ENCODE data around the gene INTS6L. TPM values are rescaled to one million over a fixed set of nuclear protein-coding genes. Genes with fewer than 3 reads are reported as not detected.

Gene INTS6L
- polyA plus RNA-seq, result 10 to 100 TPM in 2 of 4 donors, 1 to 10 TPM in 2; 2.4 to 11.1 (median 10.3) TPM
- long read RNA-seq, donor 1, partial matches to known transcripts, result 0 of 1 reads
- long read RNA-seq, donor 1, other reads (novel, unspliced or antisense), result 0 of 1 reads
- long read RNA-seq, donor 2, partial matches to known transcripts, result 0 of 1 reads
- long read RNA-seq, donor 2, other reads (novel, unspliced or antisense), result 0 of 1 reads
- long read RNA-seq, donor 3, result 0 reads
- long read RNA-seq, donor 4, partial matches to known transcripts, result 0 of 1 reads
- long read RNA-seq, donor 4, other reads (novel, unspliced or antisense), result 0 of 1 reads
- long read RNA-seq, donor 5, result 0 reads
- long read RNA-seq, donor 6, result 0 reads
- long read RNA-seq, donor 7, partial matches to known transcripts, result 0 of 1 reads
- long read RNA-seq, donor 7, other reads (novel, unspliced or antisense), result 0 of 1 reads
- long read RNA-seq, donor 8, result 0 reads
- long read RNA-seq, donor 9, result 0 reads
- long read RNA-seq, donor 10, partial matches to known transcripts, result 18 of 19 reads
- long read RNA-seq, donor 10, other reads (novel, unspliced or antisense), result 0 of 19 reads

- Histone ChIP-seq H3K4me3 (ENCODE audit: low read depth in 1 of 3, low read length in 3 of 3) (peak within 1 kb of the TSS; percentile 60 to 78 (median 72)), H3K4me1 (ENCODE audit: control insufficient read depth in 3 of 3, insufficient read depth in 2 of 3, low read depth in 1 of 3, low read length in 2 of 3) (peaks cover 0 to 3% (median 0%) of the 10 kb centered on the region in 3 donors), H3K27ac (ENCODE audit: low read depth in 1 of 3, low read length in 2 of 3) (peak within 1 kb of the TSS; percentile 64 to 98 (median 96)), H3K27me3 (ENCODE audit: control insufficient read depth in 3 of 3, insufficient read depth in 3 of 3, low read length in 3 of 3) (no peaks in the 10 kb centered on the region), H3K9me3 (ENCODE audit: control insufficient read depth in 2 of 2, insufficient read depth in 1 of 2, low read depth in 1 of 2, low read length in 1 of 2) (no peaks in the 10 kb centered on the region), H3K36me3 (ENCODE audit: control insufficient read depth in 3 of 3, insufficient read depth in 2 of 3, low read depth in 1 of 3, low read length in 3 of 3) (no peaks in the 10 kb centered on the region)
- WGBS, 3 donors, result 1 to 45% (median 14%) methylated on average over 31 to 44 of the region's 50 CpGs
- peak; percentile 87 to 93 for DNase-seq
- FAIRE-seq, result no peak
Observed at GRCh38 chrX:135520553-135521404, at the start of gene INTS6L. TSS of gene INTS6L (plus strand) at chrX:135520660. CDS start at chrX:135520993, 333 bp downstream.

- Histone ChIP-seq H3K27me3 (ENCODE audit: control insufficient read depth in 3 of 3, insufficient read depth in 3 of 3, low read length in 3 of 3) (peaks cover 0 to 2% (median 0%) of the 10 kb centered on the region in 3 donors), H3K4me3 (ENCODE audit: low read depth in 1 of 3, low read length in 3 of 3) (no peak overlapping the region), H3K9me3 (ENCODE audit: control insufficient read depth in 2 of 2, insufficient read depth in 1 of 2, low read depth in 1 of 2, low read length in 1 of 2) (no peaks in the 10 kb centered on the region), H3K4me1 (ENCODE audit: control insufficient read depth in 3 of 3, insufficient read depth in 2 of 3, low read depth in 1 of 3, low read length in 2 of 3) (no peaks in the 10 kb centered on the region), H3K36me3 (ENCODE audit: control insufficient read depth in 3 of 3, insufficient read depth in 2 of 3, low read depth in 1 of 3, low read length in 3 of 3) (no peaks in the 10 kb centered on the region), H3K27ac (ENCODE audit: low read depth in 1 of 3, low read length in 2 of 3) (no peak overlapping the region)
- 51 to 73% (median 66%) methylated on average over 3 of the region's 3 CpGs for WGBS, 3 donors
- no peak for FAIRE-seq
- no peak for DNase-seq
Observed at GRCh38 chrX:135476378-135476777, 44.1 kb upstream of the INTS6L start.

- no peak overlapping the region for H3K27ac ChIP-seq (ENCODE audit: low read depth in 1 of 3, low read length in 2 of 3)
- no peaks in the 10 kb centered on the region for H3K9me3 ChIP-seq (ENCODE audit: control insufficient read depth in 2 of 2, insufficient read depth in 1 of 2, low read depth in 1 of 2, low read length in 1 of 2)
- peaks cover 0 to 2% (median 0%) of the 10 kb centered on the region in 3 donors for H3K27me3 ChIP-seq (ENCODE audit: control insufficient read depth in 3 of 3, insufficient read depth in 3 of 3, low read length in 3 of 3)
- H3K4me3 ChIP-seq (ENCODE audit: low read depth in 1 of 3, low read length in 3 of 3), result no peak overlapping the region
- FAIRE-seq (no peak), DNase-seq (peak; percentile 28 to 46)
- H3K4me1 ChIP-seq (ENCODE audit: control insufficient read depth in 3 of 3, insufficient read depth in 2 of 3, low read depth in 1 of 3, low read length in 2 of 3), result no peaks in the 10 kb centered on the region
- WGBS, 3 donors, result 4 to 9% (median 5%) methylated on average over 3 of the region's 3 CpGs
- H3K36me3 ChIP-seq (ENCODE audit: control insufficient read depth in 3 of 3, insufficient read depth in 2 of 3, low read depth in 1 of 3, low read length in 3 of 3), result no peaks in the 10 kb centered on the region
Observed at GRCh38 chrX:135477576-135477975, 42.9 kb upstream of the INTS6L start.

GRCh38 chrX:135480076-135480475, 40.4 kb upstream of the INTS6L start:
- no peaks in the 10 kb centered on the region for H3K36me3 ChIP-seq (ENCODE audit: control insufficient read depth in 3 of 3, insufficient read depth in 2 of 3, low read depth in 1 of 3, low read length in 3 of 3)
- 73 to 84% (median 78%) methylated on average over 7 of the region's 7 CpGs for WGBS, 3 donors
- H3K4me1 ChIP-seq (ENCODE audit: control insufficient read depth in 3 of 3, insufficient read depth in 2 of 3, low read depth in 1 of 3, low read length in 2 of 3), result no peaks in the 10 kb centered on the region
- peaks cover 0 to 2% (median 0%) of the 10 kb centered on the region in 3 donors for H3K27me3 ChIP-seq (ENCODE audit: control insufficient read depth in 3 of 3, insufficient read depth in 3 of 3, low read length in 3 of 3)
- no peak for DNase-seq
- no peak overlapping the region for H3K4me3 ChIP-seq (ENCODE audit: low read depth in 1 of 3, low read length in 3 of 3)
- H3K9me3 ChIP-seq (ENCODE audit: control insufficient read depth in 2 of 2, insufficient read depth in 1 of 2, low read depth in 1 of 2, low read length in 1 of 2), result no peaks in the 10 kb centered on the region
- no peak overlapping the region for H3K27ac ChIP-seq (ENCODE audit: low read depth in 1 of 3, low read length in 2 of 3)
- no peak for FAIRE-seq

- H3K4me3 ChIP-seq (ENCODE audit: low read depth in 1 of 3, low read length in 3 of 3), result no peak overlapping the region
- no peak overlapping the region for H3K27ac ChIP-seq (ENCODE audit: low read depth in 1 of 3, low read length in 2 of 3)
- DNase-seq (no peak), FAIRE-seq (no peak)
- 64 to 80% (median 69%) methylated on average over 7 of the region's 7 CpGs for WGBS, 3 donors
- H3K4me1 ChIP-seq (ENCODE audit: control insufficient read depth in 3 of 3, insufficient read depth in 2 of 3, low read depth in 1 of 3, low read length in 2 of 3), result no peaks in the 10 kb centered on the region
- peaks cover 0 to 2% (median 0%) of the 10 kb centered on the region in 3 donors for H3K27me3 ChIP-seq (ENCODE audit: control insufficient read depth in 3 of 3, insufficient read depth in 3 of 3, low read length in 3 of 3)
- no peaks in the 10 kb centered on the region for H3K9me3 ChIP-seq (ENCODE audit: control insufficient read depth in 2 of 2, insufficient read depth in 1 of 2, low read depth in 1 of 2, low read length in 1 of 2)
- H3K36me3 ChIP-seq (ENCODE audit: control insufficient read depth in 3 of 3, insufficient read depth in 2 of 3, low read depth in 1 of 3, low read length in 3 of 3), result no peaks in the 10 kb centered on the region
Observed at GRCh38 chrX:135481696-135482179, 38.7 kb upstream of the INTS6L start.

- H3K27ac ChIP-seq (ENCODE audit: low read depth in 1 of 3, low read length in 2 of 3), result no peak overlapping the region
- H3K4me1 ChIP-seq (ENCODE audit: control insufficient read depth in 3 of 3, insufficient read depth in 2 of 3, low read depth in 1 of 3, low read length in 2 of 3), result no peaks in the 10 kb centered on the region
- DNase-seq (peak; percentile 26 to 38), FAIRE-seq (peak; percentile 59)
- H3K36me3 ChIP-seq (ENCODE audit: control insufficient read depth in 3 of 3, insufficient read depth in 2 of 3, low read depth in 1 of 3, low read length in 3 of 3), result no peaks in the 10 kb centered on the region
- H3K9me3 ChIP-seq (ENCODE audit: control insufficient read depth in 2 of 2, insufficient read depth in 1 of 2, low read depth in 1 of 2, low read length in 1 of 2), result no peaks in the 10 kb centered on the region
- H3K27me3 ChIP-seq (ENCODE audit: control insufficient read depth in 3 of 3, insufficient read depth in 3 of 3, low read length in 3 of 3), result peaks cover 0 to 2% (median 0%) of the 10 kb centered on the region in 3 donors
- WGBS, 3 donors, result 29 to 35% (median 32%) methylated on average over 3 of the region's 3 CpGs
- no peak overlapping the region for H3K4me3 ChIP-seq (ENCODE audit: low read depth in 1 of 3, low read length in 3 of 3)
Observed at GRCh38 chrX:135484641-135485289, 35.7 kb upstream of the INTS6L start.

- H3K4me1 ChIP-seq (ENCODE audit: control insufficient read depth in 3 of 3, insufficient read depth in 2 of 3, low read depth in 1 of 3, low read length in 2 of 3), result no peaks in the 10 kb centered on the region
- no peaks in the 10 kb centered on the region for H3K27me3 ChIP-seq (ENCODE audit: control insufficient read depth in 3 of 3, insufficient read depth in 3 of 3, low read length in 3 of 3)
- no peak overlapping the region for H3K4me3 ChIP-seq (ENCODE audit: low read depth in 1 of 3, low read length in 3 of 3)
- no peak overlapping the region for H3K27ac ChIP-seq (ENCODE audit: low read depth in 1 of 3, low read length in 2 of 3)
- DNase-seq (no peak), FAIRE-seq (no peak)
- no peaks in the 10 kb centered on the region for H3K36me3 ChIP-seq (ENCODE audit: control insufficient read depth in 3 of 3, insufficient read depth in 2 of 3, low read depth in 1 of 3, low read length in 3 of 3)
- H3K9me3 ChIP-seq (ENCODE audit: control insufficient read depth in 2 of 2, insufficient read depth in 1 of 2, low read depth in 1 of 2, low read length in 1 of 2), result no peaks in the 10 kb centered on the region
- 65 to 86% (median 76%) methylated on average over 1 of the region's 1 CpG for WGBS, 3 donors
Observed at GRCh38 chrX:135489542-135489941, 30.9 kb upstream of the INTS6L start.
